GM08714 (cell line): ENCODE data around the gene OPN5.

ENCODE experiments used
- H3K4me3 ChIP-seq: fragments of 200-500 bp; sonication (Bioruptor generic); 2 replicates; pipeline ENCODE4 v1.5.1; 2014; ENCODE audit warnings: mild to moderate bottlenecking, low read length, inconsistent platforms
- ZNF274 ChIP-seq: IDR thresholded peaks from 2 replicates; pipeline ENCODE4 v1.6.1; 2012; ENCODE audit warnings: mild to moderate bottlenecking, low read depth, low read length

OPN5 gene

GRCh38 chr6:47859175-47859574 lies 77.3 kb downstream of the OPN5 start:
- H3K4me3 ChIP-seq, result no peak overlapping the region
- TF ChIP-seq ZNF274, result no peak

DNA sequence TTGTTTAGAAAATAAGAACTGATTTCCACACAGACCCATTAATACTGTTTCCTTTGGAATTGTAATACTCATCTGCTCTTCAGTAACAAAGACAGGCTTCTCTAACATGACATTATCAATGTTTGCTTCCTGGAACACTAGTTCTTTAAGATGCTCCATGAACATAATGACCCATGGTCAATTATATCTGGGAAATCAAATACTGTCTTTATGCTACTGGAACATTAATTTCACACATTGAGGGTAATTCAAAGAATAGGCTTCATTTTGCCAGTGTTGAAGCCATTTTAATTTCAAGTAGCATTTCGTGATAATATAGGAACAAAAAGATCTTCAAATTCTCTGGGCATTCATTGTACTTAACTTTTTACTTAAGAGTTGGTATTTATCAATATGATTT lies 80.9 kb downstream of the OPN5 start:
- no peak for TF ChIP-seq ZNF274
- H3K4me3 ChIP-seq, result no peak overlapping the region

DNA sequence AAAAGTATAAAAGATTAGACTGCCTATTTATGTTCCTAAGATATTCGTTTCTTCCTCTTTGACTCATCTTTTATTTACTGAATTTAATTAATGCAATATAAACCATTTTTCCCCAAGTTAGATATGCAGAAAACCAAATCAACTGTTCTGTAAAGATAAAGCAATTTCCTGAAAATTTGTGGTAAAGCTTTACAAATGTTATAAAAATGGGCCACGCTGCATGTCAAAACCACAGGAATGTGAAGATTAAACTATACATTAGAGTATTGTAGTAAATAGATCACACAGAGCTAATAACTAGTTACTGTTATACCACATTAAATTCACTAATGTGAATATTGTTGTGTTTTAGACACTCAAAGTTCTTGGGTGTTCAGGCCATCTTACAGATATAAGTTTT lies 83.4 kb downstream of the OPN5 start:
- no peak overlapping the region for H3K4me3 ChIP-seq
- TF ChIP-seq ZNF274, result no peak

- H3K4me3 ChIP-seq, result no peak overlapping the region
- TF ChIP-seq ZNF274, result no peak
These were observed 93.8 kb downstream of the OPN5 start for GRCh38 chr6:47875593-47875992.
